ENCODE data around the gene GPC5. TPM values are rescaled to one million over a fixed set of nuclear protein-coding genes. Genes with fewer than 3 reads are reported as not detected.

Gene GPC5
- polyA plus RNA-seq, 1 experiment: not detected

GRCh38 chr13:92829930-92830329 is 1431.5 kb downstream of the GPC5 start:
- CTCF ChIA-PET: no interaction called here
- no peak for TF ChIP-seq CTCF (IDR thresholded peaks at IDR 0.05; ENCODE audit: insufficient read depth, low read depth, low read length)
- DNase-seq (ENCODE audit: low read depth): no peak
- H3K4me3 ChIP-seq (ENCODE audit: low read depth, low read length): no peak overlapping the region
- H3K36me3 ChIP-seq (ENCODE audit: control insufficient read depth, insufficient read depth, low read length): no peaks in the 10 kb centered on the region
- no peaks in the 10 kb centered on the region for H3K27me3 ChIP-seq (ENCODE audit: control insufficient read depth, insufficient read depth, low read length)
- POLR2A ChIA-PET: no interaction called here

- Histone ChIP-seq H3K27me3 (ENCODE audit: control insufficient read depth, insufficient read depth, low read length) (no peaks in the 10 kb centered on the region), H3K36me3 (ENCODE audit: control insufficient read depth, insufficient read depth, low read length) (no peaks in the 10 kb centered on the region), H3K4me3 (ENCODE audit: low read depth, low read length) (no peak overlapping the region)
- TF ChIP-seq CTCF (IDR thresholded peaks at IDR 0.05; ENCODE audit: insufficient read depth, low read depth, low read length): no peak
- POLR2A ChIA-PET: no interaction called here
- DNase-seq (ENCODE audit: low read depth): no peak
- CTCF ChIA-PET: no interaction called here
These were observed 1432.4 kb downstream of the GPC5 start for GRCh38 chr13:92830821-92831220.

GRCh38 chr13:92833071-92833470 is 1434.7 kb downstream of the GPC5 start:
- POLR2A ChIA-PET: no interaction called here
- CTCF ChIA-PET: no interaction called here
- H3K4me3 ChIP-seq (ENCODE audit: low read depth, low read length): no peak overlapping the region
- TF ChIP-seq CTCF (IDR thresholded peaks at IDR 0.05; ENCODE audit: insufficient read depth, low read depth, low read length): no peak
- DNase-seq (ENCODE audit: low read depth): no peak
- H3K36me3 ChIP-seq (ENCODE audit: control insufficient read depth, insufficient read depth, low read length): no peaks in the 10 kb centered on the region
- no peaks in the 10 kb centered on the region for H3K27me3 ChIP-seq (ENCODE audit: control insufficient read depth, insufficient read depth, low read length)

- Histone ChIP-seq H3K36me3 (ENCODE audit: control insufficient read depth, insufficient read depth, low read length) (no peaks in the 10 kb centered on the region), H3K27me3 (ENCODE audit: control insufficient read depth, insufficient read depth, low read length) (no peaks in the 10 kb centered on the region), H3K4me3 (ENCODE audit: low read depth, low read length) (no peak overlapping the region)
- POLR2A ChIA-PET: no interaction called here
- CTCF ChIA-PET: no interaction called here
- DNase-seq (ENCODE audit: low read depth): no peak
- TF ChIP-seq CTCF (IDR thresholded peaks at IDR 0.05; ENCODE audit: insufficient read depth, low read depth, low read length): no peak
These were observed 1437.8 kb downstream of the GPC5 start for GRCh38 chr13:92836171-92836570.

- Histone ChIP-seq H3K27me3 (ENCODE audit: control insufficient read depth, insufficient read depth, low read length) (no peaks in the 10 kb centered on the region), H3K36me3 (ENCODE audit: control insufficient read depth, insufficient read depth, low read length) (no peaks in the 10 kb centered on the region), H3K4me3 (ENCODE audit: low read depth, low read length) (no peak overlapping the region)
- DNase-seq (ENCODE audit: low read depth): no peak
- no peak for TF ChIP-seq CTCF (IDR thresholded peaks at IDR 0.05; ENCODE audit: insufficient read depth, low read depth, low read length)
- POLR2A ChIA-PET: no interaction called here
- CTCF ChIA-PET: no interaction called here
These were observed 1440.4 kb downstream of the GPC5 start for GRCh38 chr13:92838786-92839185.
